Posterior cingulate gyrus (tissue), 11 donors: ENCODE measurements around the gene OCEL1.
"Not testable (repeated sequence)": the region's sequence is repeated elsewhere in the genome, so short reads cannot be mapped to it uniquely, and the experiment has no call there.

Experiments
- DNase-seq, 10 donors: peaks; one replicate each; pipeline versions ENCODE4 v3.0.0 to v3.0.0-alpha.2; 2020 to 2021; ENCODE audit warnings: mixed read lengths in 3 of 10
- intact Hi-C: fragments of 100-400 bp; cut with DNase I; formaldehyde crosslinking; loops from one replicate; pipeline ENCODE4 v1.15.1; 2023

Gene OCEL1

GRCh38 chr19:17259118-17259780, 33.2 kb downstream of the OCEL1 start:
- no peak for DNase-seq
- intact Hi-C loops: no loop called here

GRCh38 chr19:17259934-17260333, 33.9 kb downstream of the OCEL1 start:
- intact Hi-C loops: loop anchor here (10.0 kb wide), 1 partner anchor 45 kb away; the partner anchor contains the start of gene USE1
- no peak for DNase-seq

- intact Hi-C loops: loop anchor here (10.0 kb wide), 1 partner anchor 46 kb away; the partner anchor contains the start of gene USE1
These were observed 34.9 kb downstream of the OCEL1 start for GRCh38 chr19:17260842-17261325.

GRCh38 chr19:17262557-17262956, 36.5 kb downstream of the OCEL1 start:
- intact Hi-C loops: loop anchor here (10.0 kb wide), 1 partner anchor 48 kb away; the partner anchor contains the start of gene USE1
- DNase-seq: no peak

More at GRCh38 chr19:17260842-17261325, 34.9 kb downstream of the OCEL1 start:
- peak in 7 of 10 donors; percentile 31 to 89 (median 68) for DNase-seq

GRCh38 chr19:17263712-17264640, 38.0 kb downstream of the OCEL1 start:
- DNase-seq: no peak
- intact Hi-C loops: loop anchor here (10.0 kb wide), 1 partner anchor 49 kb away; the partner anchor contains the start of gene USE1

- no peak for DNase-seq
- intact Hi-C loops: loop anchor here (10.0 kb wide), 1 partner anchor 50 kb away; the partner anchor contains the start of gene USE1
These were observed 38.6 kb downstream of the OCEL1 start, which contains the start of gene USHBP1 for GRCh38 chr19:17264641-17264979. USHBP1 (minus strand) TSS chr19:17264745; CDS start chr19:17264299, 446 bp downstream.

- intact Hi-C loops: loop anchor here (5.0 to 10.0 kb wide), 2 partner anchors 41 to 51 kb away; partner anchors contain the start of genes DDA1, MRPL34 and USE1
- DNase-seq: no peak
These were observed 40.0 kb downstream of the OCEL1 start for GRCh38 chr19:17266026-17266425.

GRCh38 chr19:17266589-17266974, 40.6 kb downstream of the OCEL1 start:
- intact Hi-C loops: loop anchor here (5.0 to 10.0 kb wide), 2 partner anchors 41 to 52 kb away; partner anchors contain the start of genes DDA1, MRPL34 and USE1

GRCh38 chr19:17266975-17267788, 41.2 kb downstream of the OCEL1 start, which contains the start of gene BABAM1:
BABAM1 (plus strand) TSS chr19:17267443; CDS start chr19:17268807, 1,364 bp downstream.
- DNase-seq: peak; percentile 92 to 99 (median 96)
- intact Hi-C loops: loop anchor here (5.0 to 10.0 kb wide), 2 partner anchors 40 to 52 kb away; partner anchors contain the start of genes DDA1, MRPL34 and USE1

More at GRCh38 chr19:17266589-17266974, 40.6 kb downstream of the OCEL1 start:
- DNase-seq: no peak

GRCh38 chr19:17268754-17269153, 42.7 kb downstream of the OCEL1 start:
- no peak for DNase-seq
- intact Hi-C loops: loop anchor here (5.0 to 10.0 kb wide), 2 partner anchors 39 to 54 kb away; partner anchors contain the start of genes DDA1, MRPL34 and USE1

GRCh38 chr19:17274892-17275291, 48.9 kb downstream of the OCEL1 start:
- DNase-seq, intact Hi-C loops: not testable (repeated sequence)

- DNase-seq: no peak
- intact Hi-C loops: no loop called here
These were observed 49.6 kb downstream of the OCEL1 start for GRCh38 chr19:17275441-17276175.
